HG03442 (cell line): ENCODE data around the gene CCDC57.

Experiments used
- ATAC-seq: cut with Tn5 transposase; IDR thresholded peaks from one replicate; pipeline ENCODE4 v1.9.1; 2021; ENCODE audit warnings: mild to moderate bottlenecking, moderate library complexity; ENCODE audit not compliant: unreplicated experiment

CCDC57 gene

DNA sequence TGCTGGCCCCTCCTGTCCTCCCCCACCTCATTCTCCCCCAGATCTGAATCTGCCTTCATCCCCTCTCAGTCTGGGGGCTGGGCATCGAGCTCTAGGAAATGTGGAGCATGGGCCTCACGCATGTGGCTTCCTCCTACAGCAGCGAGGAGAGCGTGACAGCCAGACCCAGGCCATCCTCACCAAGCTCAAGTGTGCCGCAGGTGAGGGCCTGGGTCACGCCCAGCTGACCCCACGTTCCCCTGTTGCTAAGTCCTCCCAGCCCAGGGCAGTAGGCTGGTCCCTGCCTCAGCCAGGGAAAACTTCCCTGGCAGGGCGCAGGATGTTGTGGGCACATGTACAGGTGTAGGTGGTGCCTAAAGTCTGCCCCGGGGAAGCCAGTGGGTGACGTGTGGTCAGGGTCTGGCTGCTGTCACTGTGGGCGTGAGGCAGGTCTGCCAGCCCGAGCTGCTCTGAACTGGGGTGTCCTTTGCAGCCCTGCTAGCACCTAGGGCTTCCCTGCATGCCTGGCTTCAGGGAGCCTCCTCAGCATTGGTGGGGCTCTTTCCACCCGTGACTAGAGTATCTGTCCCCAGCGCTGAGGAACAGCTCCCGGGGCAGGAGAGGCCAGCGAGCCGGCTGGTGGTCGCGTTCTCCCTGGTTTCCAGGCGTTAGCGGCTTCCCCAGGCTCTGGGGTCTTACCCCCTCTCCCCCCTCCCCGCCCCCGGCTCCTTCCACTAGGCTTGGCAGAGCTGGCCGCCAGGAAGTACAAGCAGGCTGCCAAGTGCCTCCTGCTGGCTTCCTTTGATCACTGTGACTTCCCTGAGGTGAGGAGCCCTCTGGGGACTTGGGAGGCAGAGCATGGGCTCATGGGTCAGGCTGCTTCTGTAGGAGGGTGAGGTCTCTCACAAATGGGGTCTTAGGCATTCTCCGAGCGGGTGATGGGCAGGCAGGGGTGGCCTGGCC lies 157.3 kb downstream of the CCDC57 start:
- no peak for ATAC-seq

GRCh38 chr17:82054351-82055022 lies 158.2 kb downstream of the CCDC57 start:
- no peak for ATAC-seq

DNA sequence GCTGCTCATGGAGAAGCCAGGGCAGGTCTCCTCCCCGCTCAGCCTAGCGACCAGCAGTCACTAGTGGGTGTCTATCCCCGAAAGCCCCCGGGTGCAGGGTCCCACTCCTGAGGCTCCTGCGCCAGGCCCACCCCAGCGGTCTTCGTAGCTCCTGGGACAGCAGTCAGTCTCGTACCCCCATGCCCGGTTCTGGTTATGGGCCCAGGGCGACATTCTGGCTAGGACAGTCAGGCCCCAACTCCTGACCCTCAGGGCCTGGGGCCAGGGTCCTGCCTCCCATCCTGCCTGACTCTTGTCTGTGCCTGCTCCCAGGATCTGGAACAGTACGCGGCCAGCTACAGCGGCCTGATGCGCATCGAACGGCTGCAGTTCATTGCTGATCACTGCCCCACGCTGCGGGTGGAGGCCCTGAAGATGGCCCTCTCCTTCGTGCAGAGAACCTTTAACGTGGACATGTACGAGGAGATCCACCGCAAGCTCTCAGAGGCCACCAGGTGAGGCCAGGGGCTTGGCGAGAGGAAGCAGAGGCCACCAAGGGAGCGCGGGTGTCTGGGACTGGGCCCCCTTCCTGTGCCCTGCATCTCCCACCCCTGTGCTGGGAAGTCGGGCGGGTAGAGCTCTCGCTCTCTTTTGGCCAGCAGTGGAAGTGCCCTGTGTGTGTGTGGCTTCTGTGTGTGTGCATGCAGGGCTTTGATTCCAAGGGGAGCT lies 158.9 kb downstream of the CCDC57 start:
- no peak for ATAC-seq

DNA sequence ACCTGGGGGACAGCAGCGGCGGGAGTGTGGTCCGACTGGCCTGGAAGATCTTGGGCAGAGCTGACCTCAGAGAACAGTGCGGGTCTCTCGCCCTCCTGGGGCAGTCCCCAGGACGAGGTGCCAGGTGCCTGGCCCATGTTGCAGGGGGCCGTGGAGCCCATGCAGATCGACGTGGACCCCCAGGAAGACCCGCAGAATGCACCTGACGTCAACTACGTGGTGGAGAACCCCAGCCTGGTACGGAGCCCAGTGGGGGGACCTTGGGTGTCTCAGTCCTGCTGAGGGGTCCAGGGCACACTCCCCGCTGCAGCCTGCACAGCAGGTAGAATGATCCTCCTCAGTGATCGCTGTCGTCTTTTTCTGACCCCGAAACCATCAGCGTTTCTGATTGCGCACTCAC lies 159.5 kb downstream of the CCDC57 start:
- ATAC-seq, result no peak

- no peak for ATAC-seq
Measured at GRCh38 chr17:82052638-82053059, 160.0 kb downstream of the CCDC57 start.

DNA sequence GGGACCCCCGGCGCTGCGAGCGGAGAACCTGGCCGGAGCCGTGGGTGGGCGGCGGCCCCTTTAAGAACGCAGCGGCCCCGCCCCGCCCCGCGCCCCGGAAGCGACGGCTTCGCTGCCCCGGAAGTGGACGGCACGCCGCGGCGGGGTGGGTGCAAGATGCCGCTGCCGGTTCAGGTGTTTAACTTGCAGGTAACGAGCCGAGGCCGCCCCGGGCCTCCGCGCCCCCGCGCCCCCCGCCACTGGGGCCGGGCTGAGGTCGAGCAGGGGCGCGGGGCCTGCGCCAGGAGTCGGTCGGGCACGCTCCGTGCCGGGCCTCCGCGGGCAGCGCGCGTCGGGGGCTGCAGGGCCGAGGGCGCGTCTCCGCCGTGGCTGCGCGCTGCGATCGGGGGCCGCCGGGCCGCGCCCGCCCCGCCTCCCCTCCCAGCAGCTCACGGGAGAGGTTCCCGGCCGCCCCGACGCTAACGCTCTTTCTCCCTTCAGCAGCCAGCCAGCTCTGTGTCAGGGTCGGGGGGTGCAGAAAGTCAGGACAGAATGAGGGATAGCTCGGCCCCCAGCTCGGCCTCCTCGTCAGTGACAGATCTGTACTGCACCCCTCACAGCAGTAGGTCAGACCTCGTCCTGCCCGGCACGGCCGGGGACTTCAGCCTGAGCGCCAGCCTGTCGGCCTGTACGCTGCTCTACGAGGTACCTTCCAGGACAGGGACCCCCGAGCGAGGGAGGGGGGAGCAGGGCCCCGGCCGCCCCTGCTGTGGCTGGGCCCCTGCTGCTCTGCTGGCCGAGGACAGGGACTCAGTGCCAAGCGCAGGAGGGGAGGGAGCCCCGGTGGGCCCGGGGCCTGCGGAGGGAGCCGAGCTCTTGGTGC lies 160.6 kb downstream of the CCDC57 start, which contains the start of the genes GPS1 and RFNG:
TSS of gene GPS1 (plus strand) at position 123 of the 862 bp plus-strand sequence. CDS start at position 157, 34 bp downstream.
TSS of gene RFNG (minus strand) at position 36 of the 862 bp plus-strand sequence. CDS start 45 bp downstream, outside the sequence.
- no peak for ATAC-seq
